Neural crest cell (in vitro differentiated cells): ENCODE results near the gene GCSAM. TPM values are rescaled to one million over a fixed set of nuclear protein-coding genes. Genes with fewer than 3 reads are reported as not detected.

Experiments used
- DNase-seq: peaks from one replicate; pipeline ENCODE4 v3.0.0; 2021; ENCODE audit warnings: low read depth, mixed read lengths, low spot score
- H3K27ac Mint-ChIP-seq: one replicate; pipeline ENCODE4 v1.8.0; 2021; ENCODE audit warnings: mild to moderate bottlenecking, mixed read lengths; ENCODE audit not compliant: unreplicated experiment
- H3K27me3 Mint-ChIP-seq: 2 replicates; pipeline ENCODE4 v1.8.0; 2021; ENCODE audit warnings: low read depth, mild to moderate bottlenecking, mixed read lengths
- H3K36me3 Mint-ChIP-seq: 2 replicates; pipeline ENCODE4 v1.8.0; 2021; ENCODE audit warnings: low read depth, mild to moderate bottlenecking, mixed read lengths
- H3K4me1 Mint-ChIP-seq: 2 replicates; pipeline ENCODE4 v1.8.0; 2021; ENCODE audit warnings: mixed read lengths
- H3K4me3 Mint-ChIP-seq: one replicate; pipeline ENCODE4 v1.8.0; 2021; ENCODE audit warnings: mild to moderate bottlenecking, mixed read lengths
- H3K9me3 Mint-ChIP-seq: 2 replicates; pipeline ENCODE4 v1.8.0; 2021; ENCODE audit warnings: mixed read lengths
- total RNA-seq: library from RNA; stranded (reverse); gene quantifications from 2 replicates; pipeline ENCODE4 v1.2.1, GENCODE V29; 2021
- TF ChIP-seq, protein P1 (sequence below): fragments of 200-600 bp; sonication (generic); conservative IDR thresholded peaks from 2 replicates; pipeline ENCODE4 v1.5.0; 2021; ENCODE audit warnings: antibody characterized with exemption, mild to moderate bottlenecking

Gene GCSAM
- total RNA-seq, 1 donor from 2014 or later: not detected

DNA sequence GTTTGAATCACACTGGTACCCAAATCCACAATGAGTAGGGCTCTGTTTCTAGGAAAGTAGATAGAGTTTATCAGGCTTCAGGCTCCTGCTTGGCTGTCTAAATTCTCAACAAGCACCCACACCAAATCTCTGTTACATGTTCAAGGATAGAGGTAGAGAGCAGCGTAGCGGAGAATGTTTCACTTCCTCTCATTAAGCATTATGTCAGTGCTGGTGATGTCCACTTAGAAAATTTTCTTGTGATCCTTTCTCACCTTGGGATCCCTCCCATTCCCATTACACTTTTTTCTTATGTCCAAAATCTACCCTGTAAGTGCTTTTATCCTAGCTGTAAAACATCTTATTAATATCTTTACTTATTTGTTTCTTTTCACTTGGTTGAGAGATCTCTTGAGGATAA lies 34.7 kb upstream of the GCSAM start:
- Mint-ChIP-seq H3K4me1 (peaks cover 17% of the 10 kb centered on the region), H3K9me3 (peaks cover 11% of the 10 kb centered on the region), H3K36me3 (peaks cover 18% of the 10 kb centered on the region), H3K27ac (no peak overlapping the region), H3K4me3 (no peak overlapping the region), H3K27me3 (no peaks in the 10 kb centered on the region)
- no peak for DNase-seq
- TF ChIP-seq, protein P1, sequence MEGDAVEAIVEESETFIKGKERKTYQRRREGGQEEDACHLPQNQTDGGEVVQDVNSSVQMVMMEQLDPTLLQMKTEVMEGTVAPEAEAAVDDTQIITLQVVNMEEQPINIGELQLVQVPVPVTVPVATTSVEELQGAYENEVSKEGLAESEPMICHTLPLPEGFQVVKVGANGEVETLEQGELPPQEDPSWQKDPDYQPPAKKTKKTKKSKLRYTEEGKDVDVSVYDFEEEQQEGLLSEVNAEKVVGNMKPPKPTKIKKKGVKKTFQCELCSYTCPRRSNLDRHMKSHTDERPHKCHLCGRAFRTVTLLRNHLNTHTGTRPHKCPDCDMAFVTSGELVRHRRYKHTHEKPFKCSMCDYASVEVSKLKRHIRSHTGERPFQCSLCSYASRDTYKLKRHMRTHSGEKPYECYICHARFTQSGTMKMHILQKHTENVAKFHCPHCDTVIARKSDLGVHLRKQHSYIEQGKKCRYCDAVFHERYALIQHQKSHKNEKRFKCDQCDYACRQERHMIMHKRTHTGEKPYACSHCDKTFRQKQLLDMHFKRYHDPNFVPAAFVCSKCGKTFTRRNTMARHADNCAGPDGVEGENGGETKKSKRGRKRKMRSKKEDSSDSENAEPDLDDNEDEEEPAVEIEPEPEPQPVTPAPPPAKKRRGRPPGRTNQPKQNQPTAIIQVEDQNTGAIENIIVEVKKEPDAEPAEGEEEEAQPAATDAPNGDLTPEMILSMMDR: no peak

DNA sequence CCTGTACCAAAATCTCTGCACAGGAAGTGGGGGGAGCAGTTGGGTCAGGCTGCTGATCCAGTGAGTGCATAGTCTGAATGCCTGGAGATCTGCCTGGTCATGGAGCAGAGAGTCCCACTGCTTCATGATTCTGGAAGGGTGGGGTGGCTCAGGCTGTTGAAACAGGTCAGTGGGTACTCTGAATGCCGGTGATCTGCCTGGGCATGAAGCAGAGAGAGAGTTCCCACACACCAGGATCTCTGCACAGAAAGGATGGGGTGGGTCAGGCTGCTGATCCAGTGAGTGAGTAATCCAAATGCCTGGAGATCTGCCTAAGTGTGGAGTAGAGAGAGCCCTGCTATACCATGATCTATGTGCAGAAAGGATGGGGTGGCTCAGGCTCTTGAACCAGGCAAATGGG lies 16.1 kb upstream of the GCSAM start:
- no peak overlapping the region for H3K4me3 Mint-ChIP-seq
- H3K27me3 Mint-ChIP-seq: no peaks in the 10 kb centered on the region
- peaks cover 49% of the 10 kb centered on the region for H3K36me3 Mint-ChIP-seq
- H3K4me1 Mint-ChIP-seq: peaks cover 5% of the 10 kb centered on the region
- DNase-seq: no peak
- TF ChIP-seq, protein P1: no peak
- H3K9me3 Mint-ChIP-seq: peaks cover 18% of the 10 kb centered on the region
- H3K27ac Mint-ChIP-seq: no peak overlapping the region

DNA sequence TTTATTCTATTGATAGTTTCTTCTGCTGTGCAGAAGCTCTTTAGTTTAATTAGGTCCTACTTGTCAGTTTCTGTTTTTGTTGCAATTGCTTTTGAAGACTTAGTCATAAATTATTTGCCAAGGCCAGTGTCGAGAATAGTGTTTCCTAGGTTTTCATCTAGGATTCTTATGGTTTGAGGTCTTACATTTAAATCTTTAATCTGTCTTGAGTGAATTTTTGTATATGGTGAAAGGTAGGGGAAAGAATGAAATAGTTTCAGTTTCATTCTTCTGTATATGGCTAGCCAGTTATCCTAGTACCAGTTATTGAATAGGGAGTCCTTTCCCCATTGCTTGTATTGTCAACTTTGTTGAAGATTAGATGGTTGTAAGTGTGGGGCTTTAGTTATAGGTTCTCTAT lies 10.6 kb upstream of the GCSAM start:
- Mint-ChIP-seq H3K4me3 (no peak overlapping the region), H3K9me3 (peaks cover 24% of the 10 kb centered on the region), H3K27me3 (no peaks in the 10 kb centered on the region), H3K4me1 (peaks cover 5% of the 10 kb centered on the region), H3K27ac (no peak overlapping the region), H3K36me3 (peaks cover 40% of the 10 kb centered on the region)
- DNase-seq: no peak
- TF ChIP-seq, protein P1: no peak

DNA sequence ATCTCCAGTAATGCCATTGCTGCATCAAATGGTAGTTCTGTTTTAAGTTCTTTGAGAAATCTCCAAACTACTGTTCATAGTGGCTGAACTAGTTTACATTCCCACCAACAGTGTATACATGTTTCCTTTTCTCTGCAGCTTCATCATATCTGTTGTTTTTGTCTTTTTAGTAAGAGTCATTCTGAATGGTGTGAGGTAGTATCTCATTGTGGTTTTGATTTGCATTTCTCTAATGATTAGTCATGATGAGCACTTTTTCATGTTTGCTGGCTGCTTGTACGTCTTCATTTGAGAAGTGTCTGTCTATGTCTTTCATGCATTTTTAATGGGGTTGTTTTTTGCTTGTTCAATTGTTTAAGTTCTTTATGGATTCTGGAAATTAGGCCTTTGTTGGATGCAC lies 10.2 kb upstream of the GCSAM start:
- TF ChIP-seq, protein P1: no peak
- peaks cover 40% of the 10 kb centered on the region for H3K36me3 Mint-ChIP-seq
- peaks cover 24% of the 10 kb centered on the region for H3K9me3 Mint-ChIP-seq
- H3K4me3 Mint-ChIP-seq: no peak overlapping the region
- H3K27ac Mint-ChIP-seq: no peak overlapping the region
- no peaks in the 10 kb centered on the region for H3K27me3 Mint-ChIP-seq
- H3K4me1 Mint-ChIP-seq: peaks cover 5% of the 10 kb centered on the region
- no peak for DNase-seq

DNA sequence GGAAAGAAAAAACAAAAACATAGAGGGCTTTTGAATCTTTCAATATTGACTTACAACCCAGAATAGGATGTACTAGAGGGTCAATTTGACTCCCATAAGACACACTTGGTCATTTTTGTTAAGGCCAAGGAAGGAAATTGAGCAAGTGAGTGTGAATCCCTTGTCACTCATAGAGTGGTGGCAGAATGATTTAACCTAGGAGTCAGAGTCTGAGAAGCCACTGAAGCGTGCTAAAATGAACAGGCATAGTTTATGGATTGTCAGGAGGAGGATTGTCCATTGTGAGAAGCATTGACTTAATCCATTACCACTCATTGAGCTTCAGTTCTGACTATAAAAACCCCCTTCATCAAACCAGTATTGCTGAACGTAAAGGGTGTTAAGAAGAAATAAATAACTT lies 8.2 kb upstream of the GCSAM start:
- DNase-seq: no peak
- Mint-ChIP-seq H3K27ac (no peak overlapping the region), H3K4me1 (peaks cover 23% of the 10 kb centered on the region), H3K36me3 (peaks cover 24% of the 10 kb centered on the region), H3K9me3 (peaks cover 15% of the 10 kb centered on the region), H3K27me3 (no peaks in the 10 kb centered on the region), H3K4me3 (no peak overlapping the region)
- TF ChIP-seq, protein P1: no peak

DNA sequence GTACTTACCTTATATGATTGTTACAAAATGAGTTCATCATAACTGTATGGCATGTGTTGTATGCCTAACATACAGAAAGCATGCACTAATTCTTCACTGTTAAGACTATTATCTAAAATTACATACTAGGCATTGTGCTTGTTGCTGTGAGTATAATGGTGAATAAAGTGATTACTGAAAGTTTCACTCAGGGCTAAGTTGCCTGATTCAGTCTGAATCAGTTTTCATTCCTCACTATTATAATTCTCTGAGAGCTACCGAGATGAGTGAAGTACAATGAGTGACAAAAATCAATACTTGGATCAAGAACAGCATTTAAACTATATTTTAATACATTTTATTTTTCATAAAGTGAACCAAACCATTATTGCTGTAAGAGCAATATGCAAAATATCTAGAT lies 7.5 kb upstream of the GCSAM start:
- Mint-ChIP-seq H3K27ac (no peak overlapping the region), H3K9me3 (peaks cover 12% of the 10 kb centered on the region), H3K4me3 (no peak overlapping the region), H3K36me3 (peaks cover 17% of the 10 kb centered on the region), H3K4me1 (peaks cover 30% of the 10 kb centered on the region), H3K27me3 (no peaks in the 10 kb centered on the region)
- DNase-seq: no peak
- TF ChIP-seq, protein P1: no peak
